ENCODE data around the gene MTHFS. TPM values are rescaled to one million over a fixed set of nuclear protein-coding genes. Genes with fewer than 3 reads are reported as not detected.
A peak's percentile ranks its signal among the peaks of the same experiment; 100 is the strongest.

Gene MTHFS
- polyA plus RNA-seq, 1 donor from 2014 or later = 9.0 TPM

GRCh38 chr15:79898369-79898768 is 1.6 kb upstream of the MTHFS start:
- Histone ChIP-seq H3K9me3 (ENCODE audit: low read length) (no peaks in the 10 kb centered on the region), H3K9ac (ENCODE audit: low read length) (no peak overlapping the region), H4K20me1 (ENCODE audit: insufficient read depth) (no peaks in the 10 kb centered on the region), H3K27ac (ENCODE audit: low read length) (no peak overlapping the region), H3K4me3 (ENCODE audit: low read length) (no peak overlapping the region), H3K4me2 (ENCODE audit: low read length) (no peak overlapping the region), H2AFZ (ENCODE audit: low read depth, low read length) (no peak overlapping the region), H3K9me2 (ENCODE audit: insufficient read depth, low read length) (no peaks in the 10 kb centered on the region), H3K79me2 (replicated peaks; ENCODE audit: insufficient read depth, low read length) (no peaks in the 10 kb centered on the region), H3F3A (ENCODE audit: insufficient read depth, low read length, poor library complexity, severe bottlenecking) (no peaks in the 10 kb centered on the region), H3K27me3 (ENCODE audit: insufficient read depth, low read depth, low read length) (no peaks in the 10 kb centered on the region), H3K36me3 (ENCODE audit: insufficient read depth, low read length) (no peaks in the 10 kb centered on the region)
- TF ChIP-seq SMC3 (conservative IDR thresholded peaks at IDR 0.05; ENCODE audit: poor library complexity) (no peak), CTCF (IDR thresholded peaks at IDR 0.05; ENCODE audit: poor library complexity, severe bottlenecking) (no peak), RAD21 (conservative IDR thresholded peaks at IDR 0.05) (no peak), EZH2 (IDR thresholded peaks at IDR 0.05; ENCODE audit: borderline replicate concordance, insufficient read depth, low read length, poor library complexity, severe bottlenecking) (no peak), MXI1 (conservative IDR thresholded peaks at IDR 0.05; ENCODE audit: poor library complexity, severe bottlenecking) (no peak)

- H3K79me2 ChIP-seq (replicated peaks; ENCODE audit: insufficient read depth, low read length) = no peaks in the 10 kb centered on the region
- peak overlapping the region; percentile 76 for H3K4me3 ChIP-seq (ENCODE audit: low read length)
- H3K9ac ChIP-seq (ENCODE audit: low read length) = peak overlapping the region; percentile 85
- H3K27ac ChIP-seq (ENCODE audit: low read length) = no peak overlapping the region
- TF ChIP-seq CTCF (IDR thresholded peaks at IDR 0.05; ENCODE audit: poor library complexity, severe bottlenecking) = no peak
- no peak for TF ChIP-seq SMC3 (conservative IDR thresholded peaks at IDR 0.05; ENCODE audit: poor library complexity)
- no peak for TF ChIP-seq POLR2AphosphoS5 (IDR thresholded peaks at IDR 0.05)
- TF ChIP-seq EZH2 (IDR thresholded peaks at IDR 0.05; ENCODE audit: borderline replicate concordance, insufficient read depth, low read length, poor library complexity, severe bottlenecking) = no peak
- no peak for TF ChIP-seq REST (IDR thresholded peaks at IDR 0.05; ENCODE audit: borderline replicate concordance)
- TF ChIP-seq TAF1 (IDR thresholded peaks at IDR 0.05; ENCODE audit: low read depth) = no peak
- TF ChIP-seq MXI1 (conservative IDR thresholded peaks at IDR 0.05; ENCODE audit: poor library complexity, severe bottlenecking) = no peak
- no peak for TF ChIP-seq RAD21 (conservative IDR thresholded peaks at IDR 0.05)
- TF ChIP-seq EP300 (conservative IDR thresholded peaks at IDR 0.05; ENCODE audit: poor library complexity, severe bottlenecking) = no peak
- H3K36me3 ChIP-seq (ENCODE audit: insufficient read depth, low read length) = no peaks in the 10 kb centered on the region
- H3K9me3 ChIP-seq (ENCODE audit: low read length) = no peaks in the 10 kb centered on the region
- no peaks in the 10 kb centered on the region for H3K9me2 ChIP-seq (ENCODE audit: insufficient read depth, low read length)
- no peaks in the 10 kb centered on the region for H3K27me3 ChIP-seq (ENCODE audit: insufficient read depth, low read depth, low read length)
- H4K20me1 ChIP-seq (ENCODE audit: insufficient read depth) = no peaks in the 10 kb centered on the region
- H2AFZ ChIP-seq (ENCODE audit: low read depth, low read length) = peak overlapping the region; percentile 78
- no peak overlapping the region for H3K4me2 ChIP-seq (ENCODE audit: low read length)
- no peaks in the 10 kb centered on the region for H3F3A ChIP-seq (ENCODE audit: insufficient read depth, low read length, poor library complexity, severe bottlenecking)
These were observed 893 bp upstream of the MTHFS start for GRCh38 chr15:79897701-79898113.
